ENCODE data around the gene ARHGAP42. TPM values are rescaled to one million over a fixed set of nuclear protein-coding genes. Genes with fewer than 3 reads are reported as not detected.

Gene ARHGAP42
- total RNA-seq, 2 donors from 2014 or later = 5.6 to 13.8 TPM

GRCh38 chr11:100860318-100861155 is 173.4 kb downstream of the ARHGAP42 start:
- Histone ChIP-seq H3K27ac (no peak overlapping the region), H3K9me3 (no peaks in the 10 kb centered on the region), H3K36me3 (no peaks in the 10 kb centered on the region), H3K4me1 (ENCODE audit: control insufficient read depth in 1 of 2, low read depth in 2 of 2) (peaks cover 0 to 9% of the 10 kb centered on the region in 2 donors), H3K4me3 (no peak overlapping the region), H3K27me3 (replicated peaks; ENCODE audit: insufficient read depth) (no peaks in the 10 kb centered on the region)
- TF ChIP-seq CTCF (IDR thresholded peaks at IDR 0.05) = no peak
- ATAC-seq (ENCODE audit: insufficient number of reproducible peaks, low FRiP score, low read depth) (no peak), DNase-seq (ENCODE audit: low spot score) (no peak)

- TF ChIP-seq CTCF (IDR thresholded peaks at IDR 0.05) = no peak
- Histone ChIP-seq H3K4me1 (ENCODE audit: control insufficient read depth in 1 of 2, low read depth in 2 of 2) (peaks cover 0 to 9% of the 10 kb centered on the region in 2 donors), H3K4me3 (no peak overlapping the region), H3K27me3 (replicated peaks; ENCODE audit: insufficient read depth) (no peaks in the 10 kb centered on the region), H3K36me3 (no peaks in the 10 kb centered on the region), H3K9me3 (no peaks in the 10 kb centered on the region), H3K27ac (no peak overlapping the region)
- ATAC-seq (ENCODE audit: insufficient number of reproducible peaks, low FRiP score, low read depth) (no peak), DNase-seq (ENCODE audit: low spot score) (no peak)
Measured at GRCh38 chr11:100861212-100861611, 174.1 kb downstream of the ARHGAP42 start.

GRCh38 chr11:100863080-100863581 is 176.0 kb downstream of the ARHGAP42 start:
- Histone ChIP-seq H3K27ac (no peak overlapping the region), H3K4me3 (no peak overlapping the region), H3K27me3 (replicated peaks; ENCODE audit: insufficient read depth) (no peaks in the 10 kb centered on the region), H3K36me3 (no peaks in the 10 kb centered on the region), H3K4me1 (ENCODE audit: control insufficient read depth in 1 of 2, low read depth in 2 of 2) (peaks cover 0 to 9% of the 10 kb centered on the region in 2 donors), H3K9me3 (no peaks in the 10 kb centered on the region)
- DNase-seq (ENCODE audit: low spot score) = no peak
- no peak for TF ChIP-seq CTCF (IDR thresholded peaks at IDR 0.05)
- no peak for ATAC-seq (ENCODE audit: insufficient number of reproducible peaks, low FRiP score, low read depth)

- Histone ChIP-seq H3K27me3 (replicated peaks; ENCODE audit: insufficient read depth) (no peaks in the 10 kb centered on the region), H3K4me1 (ENCODE audit: control insufficient read depth in 1 of 2, low read depth in 2 of 2) (no peaks in the 10 kb centered on the region), H3K27ac (no peak overlapping the region), H3K4me3 (no peak overlapping the region), H3K36me3 (no peaks in the 10 kb centered on the region), H3K9me3 (no peaks in the 10 kb centered on the region)
- TF ChIP-seq CTCF (IDR thresholded peaks at IDR 0.05) = no peak
- no peak for ATAC-seq (ENCODE audit: insufficient number of reproducible peaks, low FRiP score, low read depth)
- DNase-seq (ENCODE audit: low spot score) = no peak
Measured at GRCh38 chr11:100865443-100866065, 178.5 kb downstream of the ARHGAP42 start.

- no peaks in the 10 kb centered on the region for H3K4me1 ChIP-seq (ENCODE audit: control insufficient read depth in 1 of 2, low read depth in 2 of 2)
- H3K4me3 ChIP-seq = no peak overlapping the region
- H3K9me3 ChIP-seq = no peaks in the 10 kb centered on the region
- DNase-seq (ENCODE audit: low spot score) = no peak
- H3K27me3 ChIP-seq (replicated peaks; ENCODE audit: insufficient read depth) = no peaks in the 10 kb centered on the region
- no peak overlapping the region for H3K27ac ChIP-seq
- H3K36me3 ChIP-seq = no peaks in the 10 kb centered on the region
- no peak for ATAC-seq (ENCODE audit: insufficient number of reproducible peaks, low FRiP score, low read depth)
- no peak for TF ChIP-seq CTCF (IDR thresholded peaks at IDR 0.05)
Measured at GRCh38 chr11:100866453-100866852, 179.4 kb downstream of the ARHGAP42 start.
